ENCODE results near the gene TM4SF1.
A peak's percentile ranks its signal among the peaks of the same experiment; 100 is the strongest.

Gene TM4SF1

DNA sequence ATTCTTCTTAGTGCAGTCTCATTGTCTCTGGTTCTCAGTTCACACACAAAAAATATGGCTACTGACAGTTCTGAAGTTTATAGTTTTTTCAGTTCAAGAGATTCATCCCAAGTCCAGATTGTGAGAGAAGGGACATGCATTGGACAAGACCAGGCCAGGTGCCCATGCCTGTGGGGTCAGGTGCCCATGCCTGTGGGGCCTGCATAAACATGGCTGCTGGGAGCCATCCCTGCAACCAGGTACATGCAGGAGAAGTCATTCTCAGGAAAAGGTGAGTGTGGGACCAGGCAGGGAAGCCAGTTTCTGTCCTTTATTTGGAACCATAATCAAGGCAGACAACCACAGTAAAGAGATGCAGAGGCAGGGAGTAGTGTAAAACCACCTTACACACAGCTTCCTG lies 6.3 kb upstream of the TM4SF1 start:
- Histone ChIP-seq H3K4ac (ENCODE audit: low read depth, low read length) (no peak overlapping the region), H3K4me3 (ENCODE audit: low read depth, low read length) (no peak overlapping the region), H3K27me3 (ENCODE audit: insufficient read depth, low read length) (no peaks in the 10 kb centered on the region), H3K27ac (ENCODE audit: low read depth, low read length) (no peak overlapping the region), H3K36me3 (ENCODE audit: control insufficient read depth in 1 of 2, insufficient read depth in 2 of 2, low read length in 2 of 2) (no peaks in the 10 kb centered on the region), H2BK5ac (ENCODE audit: low read depth, low read length, poor library complexity) (no peak overlapping the region), H2AK5ac (ENCODE audit: low read length) (no peak overlapping the region), H3K4me2 (ENCODE audit: low read length) (no peak overlapping the region), H4K8ac (ENCODE audit: low read depth, low read length) (no peak overlapping the region), H2BK120ac (ENCODE audit: insufficient read depth, low read length, poor library complexity) (no peak overlapping the region), H3K79me2 (ENCODE audit: control insufficient read depth, insufficient read depth, low read length, poor library complexity) (no peaks in the 10 kb centered on the region), H3K14ac (ENCODE audit: low read length) (no peak overlapping the region), H3K9ac (ENCODE audit: low read length) (no peak overlapping the region), H2AFZ (ENCODE audit: insufficient read depth, low read length, poor library complexity) (no peak overlapping the region), H3K79me1 (ENCODE audit: low read length) (peaks cover 12% of the 10 kb centered on the region), H2BK12ac (ENCODE audit: low read length) (no peak overlapping the region), H3K18ac (ENCODE audit: low read length) (no peak overlapping the region), H4K91ac (ENCODE audit: low read depth, low read length) (no peak overlapping the region), H4K12ac (ENCODE audit: low read depth, low read length) (no peak overlapping the region), H3K9me3 (ENCODE audit: insufficient read depth, low read depth, low read length) (peaks cover 2% of the 10 kb centered on the region), H3K4me1 (ENCODE audit: control insufficient read depth in 1 of 2, insufficient read depth in 2 of 2, low read length in 2 of 2) (peaks cover 11 to 21% of the 10 kb centered on the region in 2 experiments), H3K23ac (ENCODE audit: low read length) (no peak overlapping the region)
- no peak for DNase-seq

DNA sequence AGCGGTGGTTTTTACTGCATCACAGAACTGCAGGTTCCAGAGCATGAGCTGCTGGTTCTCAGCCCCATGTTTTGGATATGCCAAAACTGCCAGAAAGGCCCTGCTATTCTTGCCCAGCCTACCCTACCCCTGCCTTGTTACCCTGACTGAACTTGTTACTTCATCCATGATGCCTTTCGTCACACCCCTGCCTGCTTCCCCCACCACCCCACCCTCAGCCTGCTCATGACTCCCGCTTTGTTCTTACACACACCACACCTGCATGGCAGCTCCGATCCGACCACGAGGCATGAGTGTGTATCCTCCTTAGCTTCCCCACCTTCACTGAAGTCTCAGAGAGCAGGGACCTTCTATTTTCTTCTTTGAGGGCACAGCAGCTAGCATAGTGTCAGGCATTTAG lies 5.1 kb upstream of the TM4SF1 start:
- Histone ChIP-seq H3K18ac (ENCODE audit: low read length) (peak overlapping the region; percentile 29), H3K14ac (ENCODE audit: low read length) (no peak overlapping the region), H3K4me2 (ENCODE audit: low read length) (no peak overlapping the region), H3K79me1 (ENCODE audit: low read length) (peaks cover 13% of the 10 kb centered on the region), H3K27ac (ENCODE audit: low read depth, low read length) (no peak overlapping the region), H3K23ac (ENCODE audit: low read length) (no peak overlapping the region), H2BK5ac (ENCODE audit: low read depth, low read length, poor library complexity) (no peak overlapping the region), H3K36me3 (ENCODE audit: control insufficient read depth in 1 of 2, insufficient read depth in 2 of 2, low read length in 2 of 2) (no peaks in the 10 kb centered on the region), H3K4ac (ENCODE audit: low read depth, low read length) (no peak overlapping the region), H3K9ac (ENCODE audit: low read length) (no peak overlapping the region), H4K12ac (ENCODE audit: low read depth, low read length) (no peak overlapping the region), H2AK5ac (ENCODE audit: low read length) (no peak overlapping the region), H4K8ac (ENCODE audit: low read depth, low read length) (no peak overlapping the region), H4K91ac (ENCODE audit: low read depth, low read length) (peak overlapping the region; percentile 35), H3K4me3 (ENCODE audit: low read depth, low read length) (no peak overlapping the region), H2BK120ac (ENCODE audit: insufficient read depth, low read length, poor library complexity) (no peak overlapping the region), H3K9me3 (ENCODE audit: insufficient read depth, low read depth, low read length) (peaks cover 2% of the 10 kb centered on the region), H3K4me1 (ENCODE audit: control insufficient read depth in 1 of 2, insufficient read depth in 2 of 2, low read length in 2 of 2) (peaks cover 7 to 22% of the 10 kb centered on the region in 2 experiments), H3K27me3 (ENCODE audit: insufficient read depth, low read length) (no peaks in the 10 kb centered on the region), H3K79me2 (ENCODE audit: control insufficient read depth, insufficient read depth, low read length, poor library complexity) (no peaks in the 10 kb centered on the region), H2BK12ac (ENCODE audit: low read length) (no peak overlapping the region), H2AFZ (ENCODE audit: insufficient read depth, low read length, poor library complexity) (no peak overlapping the region)
- no CpG with 5 or more reads among the region's 6 CpGs for WGBS (ENCODE audit: extremely low coverage, insufficient coverage, insufficient read length)
- no peak for DNase-seq

- no peak overlapping the region for H4K8ac ChIP-seq (ENCODE audit: low read depth, low read length)
- H3K79me1 ChIP-seq (ENCODE audit: low read length), result peaks cover 11% of the 10 kb centered on the region
- no peak overlapping the region for H2BK5ac ChIP-seq (ENCODE audit: low read depth, low read length, poor library complexity)
- no peak overlapping the region for H3K23ac ChIP-seq (ENCODE audit: low read length)
- no peak overlapping the region for H2BK120ac ChIP-seq (ENCODE audit: insufficient read depth, low read length, poor library complexity)
- no CpG with 5 or more reads among the region's 4 CpGs for WGBS (ENCODE audit: extremely low coverage, insufficient coverage, insufficient read length)
- peaks cover 2% of the 10 kb centered on the region for H3K9me3 ChIP-seq (ENCODE audit: insufficient read depth, low read depth, low read length)
- H3K14ac ChIP-seq (ENCODE audit: low read length), result no peak overlapping the region
- H3K27ac ChIP-seq (ENCODE audit: low read depth, low read length), result no peak overlapping the region
- H2BK12ac ChIP-seq (ENCODE audit: low read length), result no peak overlapping the region
- no peaks in the 10 kb centered on the region for H3K27me3 ChIP-seq (ENCODE audit: insufficient read depth, low read length)
- H3K18ac ChIP-seq (ENCODE audit: low read length), result no peak overlapping the region
- H3K4me2 ChIP-seq (ENCODE audit: low read length), result no peak overlapping the region
- DNase-seq, result peak; percentile 2 to 61
- H3K4me3 ChIP-seq (ENCODE audit: low read depth, low read length), result no peak overlapping the region
- no peaks in the 10 kb centered on the region for H3K79me2 ChIP-seq (ENCODE audit: control insufficient read depth, insufficient read depth, low read length, poor library complexity)
- H2AFZ ChIP-seq (ENCODE audit: insufficient read depth, low read length, poor library complexity), result no peak overlapping the region
- no peak overlapping the region for H4K91ac ChIP-seq (ENCODE audit: low read depth, low read length)
- no peak overlapping the region for H4K12ac ChIP-seq (ENCODE audit: low read depth, low read length)
- H3K4ac ChIP-seq (ENCODE audit: low read depth, low read length), result no peak overlapping the region
- H3K4me1 ChIP-seq (ENCODE audit: control insufficient read depth in 1 of 2, insufficient read depth in 2 of 2, low read length in 2 of 2), result peaks cover 5 to 23% of the 10 kb centered on the region in 2 experiments
- H2AK5ac ChIP-seq (ENCODE audit: low read length), result no peak overlapping the region
- H3K9ac ChIP-seq (ENCODE audit: low read length), result no peak overlapping the region
- no peaks in the 10 kb centered on the region for H3K36me3 ChIP-seq (ENCODE audit: control insufficient read depth in 1 of 2, insufficient read depth in 2 of 2, low read length in 2 of 2)
These were observed 4.6 kb upstream of the TM4SF1 start for GRCh38 chr3:149382101-149382467.

DNA sequence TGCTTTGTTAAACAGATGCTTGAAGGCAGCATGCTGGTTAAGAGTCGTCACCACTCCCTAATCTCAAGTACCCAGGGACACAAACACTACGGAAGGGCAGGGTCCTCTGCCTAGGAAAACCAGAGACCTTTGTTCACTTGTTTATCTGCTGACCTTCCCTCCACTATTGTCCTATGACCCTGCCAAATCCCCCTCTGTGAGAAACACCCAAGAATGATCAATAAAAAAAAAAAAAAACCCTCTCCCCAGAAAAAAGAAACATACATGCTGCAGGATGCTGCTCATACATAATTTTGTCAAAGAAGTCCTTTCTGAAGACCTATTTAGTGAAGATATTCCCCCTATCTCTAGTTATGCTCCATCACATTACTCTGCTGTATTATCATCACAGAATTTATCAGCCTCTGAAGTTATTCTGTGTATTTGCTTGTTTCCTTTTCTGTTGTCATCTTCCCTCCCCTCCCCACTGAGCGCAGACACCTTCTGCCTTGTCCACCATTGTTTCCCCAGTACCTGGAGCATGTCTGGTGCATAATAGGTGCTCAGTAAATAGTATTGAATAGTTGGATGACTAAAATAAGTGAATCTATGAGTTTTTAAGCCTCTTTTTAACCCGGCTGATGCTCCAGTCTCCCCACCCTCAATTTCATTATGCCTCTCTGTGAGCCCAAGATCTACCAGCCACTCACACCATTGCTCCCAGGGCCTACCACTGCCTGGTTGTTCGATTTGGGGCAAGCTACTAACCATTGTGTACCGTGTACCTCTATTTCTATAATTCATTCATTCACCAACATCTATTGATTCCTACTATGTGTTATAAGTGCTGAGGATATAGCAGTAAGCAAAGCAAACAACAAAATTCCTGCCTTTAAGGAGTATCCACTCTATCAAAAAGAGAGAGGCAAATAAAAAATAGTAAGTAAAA lies 4.0 kb upstream of the TM4SF1 start:
- no peak overlapping the region for H3K27ac ChIP-seq (ENCODE audit: low read depth, low read length)
- H2BK5ac ChIP-seq (ENCODE audit: low read depth, low read length, poor library complexity), result no peak overlapping the region
- no peak overlapping the region for H3K9ac ChIP-seq (ENCODE audit: low read length)
- H3K79me1 ChIP-seq (ENCODE audit: low read length), result peaks cover 7% of the 10 kb centered on the region
- H4K12ac ChIP-seq (ENCODE audit: low read depth, low read length), result no peak overlapping the region
- no peaks in the 10 kb centered on the region for H3K27me3 ChIP-seq (ENCODE audit: insufficient read depth, low read length)
- H3K4me1 ChIP-seq (ENCODE audit: control insufficient read depth in 1 of 2, insufficient read depth in 2 of 2, low read length in 2 of 2), result peaks cover 5 to 19% of the 10 kb centered on the region in 2 experiments
- no peak overlapping the region for H2BK120ac ChIP-seq (ENCODE audit: insufficient read depth, low read length, poor library complexity)
- no peak overlapping the region for H3K4ac ChIP-seq (ENCODE audit: low read depth, low read length)
- no peak overlapping the region for H4K91ac ChIP-seq (ENCODE audit: low read depth, low read length)
- no peak overlapping the region for H3K18ac ChIP-seq (ENCODE audit: low read length)
- no peaks in the 10 kb centered on the region for H3K36me3 ChIP-seq (ENCODE audit: control insufficient read depth in 1 of 2, insufficient read depth in 2 of 2, low read length in 2 of 2)
- no peak overlapping the region for H2AK5ac ChIP-seq (ENCODE audit: low read length)
- H3K4me2 ChIP-seq (ENCODE audit: low read length), result no peak overlapping the region
- H2BK12ac ChIP-seq (ENCODE audit: low read length), result no peak overlapping the region
- peaks cover 2% of the 10 kb centered on the region for H3K9me3 ChIP-seq (ENCODE audit: insufficient read depth, low read depth, low read length)
- whole genome bisulfite sequencing (ENCODE audit: extremely low coverage, insufficient coverage, insufficient read length), result no CpG with 5 or more reads among the region's 6 CpGs
- no peak overlapping the region for H4K8ac ChIP-seq (ENCODE audit: low read depth, low read length)
- DNase-seq, result no peak
- no peak overlapping the region for H2AFZ ChIP-seq (ENCODE audit: insufficient read depth, low read length, poor library complexity)
- no peaks in the 10 kb centered on the region for H3K79me2 ChIP-seq (ENCODE audit: control insufficient read depth, insufficient read depth, low read length, poor library complexity)
- no peak overlapping the region for H3K23ac ChIP-seq (ENCODE audit: low read length)
- H3K14ac ChIP-seq (ENCODE audit: low read length), result no peak overlapping the region
- H3K4me3 ChIP-seq (ENCODE audit: low read depth, low read length), result no peak overlapping the region
